DMS153 treated with DMSO at 0.1 percent for 48 hours (cell line): ENCODE measurements around the gene SCN4B.

Experiments
- DNase-seq: peaks from one replicate; lab custom pipeline; 2025; ENCODE audit not compliant: unreplicated experiment; lab: John Stamatoyannopoulos, UW

The SCN4B gene

DNA sequence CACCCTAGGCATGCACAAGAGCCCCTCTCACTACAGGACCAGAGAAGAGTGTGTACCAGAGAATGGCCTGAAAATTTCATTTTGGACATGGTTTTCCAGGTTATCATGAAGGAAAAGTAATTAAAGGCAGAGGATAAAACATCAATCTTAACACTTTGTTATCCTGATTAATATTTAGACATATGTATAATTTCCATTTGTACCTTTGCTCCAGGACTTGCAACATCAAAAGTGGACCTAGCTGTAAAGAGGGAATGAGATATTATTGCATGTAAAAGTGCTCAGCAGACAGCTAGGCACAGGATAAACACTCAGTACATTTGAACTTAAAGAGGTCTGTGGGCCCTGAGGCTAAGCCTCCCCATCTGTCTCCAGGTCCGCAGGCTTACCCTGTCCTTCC, 2.0 kb upstream of the SCN4B start:
- no peak for DNase-seq

GRCh38 chr11:118153976-118154375, 1.4 kb upstream of the SCN4B start:
- DNase-seq = no peak

DNA sequence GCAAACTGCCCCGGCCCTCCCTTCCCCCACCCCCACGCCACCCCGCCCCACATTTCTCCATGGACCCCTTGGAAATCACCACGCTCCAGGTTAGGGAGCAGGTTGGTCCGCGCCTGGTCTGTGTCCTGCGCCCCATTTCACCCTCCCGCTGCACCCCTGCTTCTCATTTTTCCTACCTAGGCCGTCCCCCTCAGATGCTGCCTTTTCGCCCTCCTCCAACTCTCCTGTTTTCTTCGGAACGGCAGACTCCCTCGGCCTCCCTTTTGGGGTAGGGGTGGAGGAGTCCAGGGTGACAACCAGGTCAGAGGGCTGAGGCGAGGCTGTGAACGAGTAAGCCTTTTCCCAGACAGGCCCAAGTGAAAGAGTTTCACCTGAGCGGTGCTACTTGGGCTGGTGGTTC, 893 bp upstream of the SCN4B start:
- no peak for DNase-seq

DNA sequence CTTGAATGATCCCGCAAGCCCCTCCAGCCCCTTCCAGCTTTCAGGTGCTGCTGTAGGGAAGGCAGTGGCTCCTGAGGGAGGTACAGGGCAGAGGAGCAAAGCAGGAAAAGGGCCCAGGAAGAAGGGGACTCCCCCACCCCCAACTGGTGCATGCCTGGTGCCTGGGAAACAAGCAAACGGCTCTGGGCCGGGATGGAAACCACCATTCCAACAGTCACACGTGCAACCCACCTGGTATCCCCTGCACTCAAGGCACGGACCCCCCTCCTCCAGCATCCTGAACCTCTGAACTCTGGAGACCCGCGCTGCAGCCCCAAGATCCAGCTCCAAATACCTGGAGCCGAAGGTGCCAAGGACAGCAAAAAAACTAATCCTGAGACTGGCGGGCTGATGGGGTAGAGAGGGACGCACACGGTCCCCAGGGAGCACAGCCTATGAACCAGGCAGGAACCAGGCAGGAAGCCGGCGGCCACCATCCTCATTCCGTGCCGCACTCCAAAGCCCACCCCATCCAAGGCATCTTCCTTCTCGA, 537 bp downstream of the SCN4B start:
- DNase-seq = no peak

GRCh38 chr11:118151431-118151830, 1.2 kb downstream of the SCN4B start:
- DNase-seq = no peak

GRCh38 chr11:118149493-118149892, 3.1 kb downstream of the SCN4B start:
- DNase-seq = no peak

GRCh38 chr11:118148856-118149255, 3.8 kb downstream of the SCN4B start:
- no peak for DNase-seq

GRCh38 chr11:118148240-118148639, 4.4 kb downstream of the SCN4B start:
- DNase-seq = no peak

DNA sequence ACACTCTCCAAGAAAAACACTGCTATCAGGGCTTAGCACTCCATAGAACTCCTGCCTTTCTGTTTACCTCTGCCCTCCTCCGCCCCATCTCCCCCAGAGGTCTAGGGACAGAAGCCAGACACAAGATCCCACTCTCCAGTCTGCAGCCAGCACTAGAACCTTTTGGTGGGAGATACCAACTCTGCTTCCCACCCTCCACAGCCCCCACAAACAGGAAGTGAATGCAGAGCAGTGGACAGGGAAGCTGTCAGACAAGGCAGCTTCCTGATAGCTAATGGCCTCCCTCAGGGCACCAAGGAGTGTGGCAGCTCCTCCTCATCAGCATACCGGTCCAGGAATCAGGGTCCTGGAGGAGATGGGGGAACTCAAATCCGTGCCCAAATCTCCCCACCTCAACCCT, 5.1 kb downstream of the SCN4B start:
- no peak for DNase-seq

GRCh38 chr11:118146554-118146953, 6.1 kb downstream of the SCN4B start:
- no peak for DNase-seq

- peak; percentile 84 for DNase-seq
Observed at GRCh38 chr11:118145285-118146227, 7.1 kb downstream of the SCN4B start.

GRCh38 chr11:118144301-118145268, 8.0 kb downstream of the SCN4B start:
- no peak for DNase-seq

- no peak for DNase-seq
Observed at GRCh38 chr11:118143661-118144185, 8.9 kb downstream of the SCN4B start.

DNA sequence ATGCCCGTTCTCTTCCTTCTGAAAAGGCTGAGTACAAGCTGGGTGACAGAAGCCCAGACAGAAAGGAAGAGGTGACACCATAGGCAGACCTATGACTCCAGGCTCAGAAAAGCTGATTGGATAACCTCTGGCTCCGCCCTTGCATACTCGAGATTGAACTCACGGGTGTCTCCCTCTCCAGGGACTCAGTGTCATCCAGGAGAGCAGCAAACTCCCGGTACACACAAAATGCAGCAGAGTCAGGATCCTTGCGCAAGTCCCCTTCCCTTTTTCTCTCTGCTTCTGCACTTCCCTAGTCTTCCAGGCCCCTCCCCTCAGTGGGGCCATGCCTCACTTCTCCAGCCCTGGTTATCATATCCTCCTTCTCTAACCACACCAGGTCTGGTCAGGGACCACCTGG, 9.8 kb downstream of the SCN4B start:
- peak; percentile 22 for DNase-seq

DNA sequence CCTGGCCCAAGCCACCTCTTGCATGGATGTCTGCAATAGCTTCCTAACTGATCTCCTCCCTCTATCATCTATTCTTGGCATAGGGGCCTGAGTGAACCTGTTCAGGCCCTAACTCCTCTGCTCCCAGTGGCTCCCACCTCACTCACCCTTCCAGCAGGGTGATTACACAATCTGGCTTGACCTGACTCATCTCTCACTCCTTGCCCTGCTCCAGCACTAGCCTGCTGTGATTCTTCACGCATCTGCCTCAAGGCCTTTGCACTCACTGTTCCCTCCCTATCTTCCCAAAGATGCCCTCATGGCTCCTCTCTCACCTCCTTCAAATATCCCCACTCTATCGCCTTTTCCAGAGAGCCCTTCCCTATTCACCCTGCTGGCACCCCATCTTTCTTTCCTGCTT, 10.5 kb downstream of the SCN4B start:
- no peak for DNase-seq

- DNase-seq = no peak
Observed at GRCh38 chr11:118139578-118139977, 13.0 kb downstream of the SCN4B start.

DNA sequence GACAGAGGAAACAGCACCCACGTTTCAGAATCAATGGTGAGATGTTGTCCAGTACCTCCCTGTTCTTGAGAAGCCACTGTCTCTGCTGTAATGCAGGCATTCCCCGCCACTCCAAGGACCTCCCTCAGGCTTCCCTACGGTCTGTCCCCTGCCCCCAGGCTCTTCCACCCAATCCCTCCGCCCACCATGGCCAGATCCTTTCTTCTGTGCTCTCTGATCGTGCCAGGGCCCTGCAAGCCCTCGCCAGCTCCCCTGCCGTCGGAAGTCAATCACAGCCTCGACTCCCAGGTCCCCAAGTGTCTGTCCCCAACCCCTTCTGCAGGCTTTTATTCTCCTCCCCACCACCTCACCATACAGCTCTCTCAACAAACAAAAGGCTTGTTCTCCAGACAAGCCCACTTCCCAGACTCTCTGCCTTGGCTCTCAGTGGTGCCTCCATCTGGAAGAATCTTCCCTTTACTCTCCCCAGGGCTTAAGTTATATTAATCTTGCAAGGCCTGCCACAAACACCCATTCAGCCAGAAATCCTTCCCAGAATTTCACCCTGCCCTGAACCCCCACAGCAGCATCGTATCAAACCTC, 13.7 kb downstream of the SCN4B start:
- no peak for DNase-seq

DNA sequence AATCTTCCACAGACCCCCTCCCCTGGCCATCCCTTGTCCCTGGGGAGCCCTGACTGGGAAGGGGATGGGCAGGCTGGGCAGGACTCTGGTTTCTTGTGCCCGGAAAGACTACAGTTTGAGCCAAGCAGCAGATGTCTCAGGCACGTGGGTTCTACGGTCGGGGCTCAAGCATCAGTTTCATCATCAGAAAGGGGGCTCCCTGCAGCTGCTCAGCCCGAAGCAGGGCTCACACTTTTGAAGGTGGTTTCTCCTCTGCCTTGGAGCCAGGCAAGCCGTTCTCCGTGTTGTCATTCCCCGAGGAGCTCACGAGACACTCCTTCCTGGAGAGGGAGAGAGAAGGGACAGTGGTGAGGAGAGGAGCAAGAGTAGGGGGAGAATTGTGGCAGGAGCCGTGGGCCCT, 15.8 kb downstream of the SCN4B start:
- no peak for DNase-seq

- no peak for DNase-seq
Observed at GRCh38 chr11:118136341-118136740, 16.3 kb downstream of the SCN4B start.

- DNase-seq = no peak
Observed at GRCh38 chr11:118135796-118136165, 16.8 kb downstream of the SCN4B start.
